NB4 (cell line): ENCODE data around the gene SRGN.

Experiments
- DNase-seq: peaks from one replicate; pipeline ENCODE4 v3.0.0; 2010; ENCODE audit warnings: low read depth
- H3K4me3 ChIP-seq: one replicate; pipeline ENCODE4 v1.5.1; 2011; ENCODE audit warnings: mild to moderate bottlenecking, low read depth, low read length, moderate library complexity
- MAX ChIP-seq: IDR thresholded peaks from 2 replicates; pipeline ENCODE4 v1.6.1; 2011; ENCODE audit warnings: low read depth, low read length
- MYC ChIP-seq: IDR thresholded peaks from 2 replicates; pipeline ENCODE4 v1.6.1; 2011; ENCODE audit warnings: low read depth, low read length
- POLR2A ChIP-seq: IDR thresholded peaks from 2 replicates; pipeline ENCODE4 v1.6.1; 2011; ENCODE audit warnings: mild to moderate bottlenecking; ENCODE audit not compliant: insufficient read length; ENCODE audit errors: extremely low read depth
- TF ChIP-seq, protein P1 (sequence below): IDR thresholded peaks from one replicate; pipeline ENCODE4 v1.5.1; 2012; ENCODE audit warnings: low read depth, low read length

The SRGN gene

GRCh38 chr10:69070951-69071350, 17.0 kb upstream of the SRGN start:
- no peak for DNase-seq
- H3K4me3 ChIP-seq, result no peak overlapping the region
- no peak for TF ChIP-seq POLR2A
- TF ChIP-seq MYC, result no peak
- no peak for TF ChIP-seq MAX
- TF ChIP-seq, protein P1, sequence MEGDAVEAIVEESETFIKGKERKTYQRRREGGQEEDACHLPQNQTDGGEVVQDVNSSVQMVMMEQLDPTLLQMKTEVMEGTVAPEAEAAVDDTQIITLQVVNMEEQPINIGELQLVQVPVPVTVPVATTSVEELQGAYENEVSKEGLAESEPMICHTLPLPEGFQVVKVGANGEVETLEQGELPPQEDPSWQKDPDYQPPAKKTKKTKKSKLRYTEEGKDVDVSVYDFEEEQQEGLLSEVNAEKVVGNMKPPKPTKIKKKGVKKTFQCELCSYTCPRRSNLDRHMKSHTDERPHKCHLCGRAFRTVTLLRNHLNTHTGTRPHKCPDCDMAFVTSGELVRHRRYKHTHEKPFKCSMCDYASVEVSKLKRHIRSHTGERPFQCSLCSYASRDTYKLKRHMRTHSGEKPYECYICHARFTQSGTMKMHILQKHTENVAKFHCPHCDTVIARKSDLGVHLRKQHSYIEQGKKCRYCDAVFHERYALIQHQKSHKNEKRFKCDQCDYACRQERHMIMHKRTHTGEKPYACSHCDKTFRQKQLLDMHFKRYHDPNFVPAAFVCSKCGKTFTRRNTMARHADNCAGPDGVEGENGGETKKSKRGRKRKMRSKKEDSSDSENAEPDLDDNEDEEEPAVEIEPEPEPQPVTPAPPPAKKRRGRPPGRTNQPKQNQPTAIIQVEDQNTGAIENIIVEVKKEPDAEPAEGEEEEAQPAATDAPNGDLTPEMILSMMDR, result no peak

DNA sequence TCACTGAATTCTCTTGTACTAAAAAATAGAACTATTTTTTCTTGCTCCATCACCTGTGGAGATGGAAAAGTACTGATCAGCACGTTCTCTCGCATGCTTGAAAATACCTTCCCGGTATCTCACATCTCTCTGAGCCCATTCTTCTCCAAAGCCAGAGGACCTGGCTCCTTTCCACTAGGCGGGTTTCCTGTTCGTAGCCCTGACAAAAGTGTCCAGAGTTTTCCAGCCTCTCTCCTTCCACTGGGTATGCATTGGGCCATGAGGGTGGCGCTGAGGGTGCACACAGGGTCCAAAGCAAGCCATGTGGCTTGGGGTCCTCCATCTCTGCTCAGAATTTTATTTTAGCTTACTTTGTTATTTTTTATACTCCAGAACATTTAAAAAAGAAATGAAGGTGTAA, 16.3 kb upstream of the SRGN start:
- no peak overlapping the region for H3K4me3 ChIP-seq
- no peak for DNase-seq
- no peak for TF ChIP-seq MYC

- no peak overlapping the region for H3K4me3 ChIP-seq
- peak; percentile 99 for DNase-seq
- TF ChIP-seq MYC (peak; percentile 95), MAX (peak; percentile 95), POLR2A (no peak)
- TF ChIP-seq, protein P1, result no peak
Measured at GRCh38 chr10:69073026-69073425, 14.9 kb upstream of the SRGN start.

DNA sequence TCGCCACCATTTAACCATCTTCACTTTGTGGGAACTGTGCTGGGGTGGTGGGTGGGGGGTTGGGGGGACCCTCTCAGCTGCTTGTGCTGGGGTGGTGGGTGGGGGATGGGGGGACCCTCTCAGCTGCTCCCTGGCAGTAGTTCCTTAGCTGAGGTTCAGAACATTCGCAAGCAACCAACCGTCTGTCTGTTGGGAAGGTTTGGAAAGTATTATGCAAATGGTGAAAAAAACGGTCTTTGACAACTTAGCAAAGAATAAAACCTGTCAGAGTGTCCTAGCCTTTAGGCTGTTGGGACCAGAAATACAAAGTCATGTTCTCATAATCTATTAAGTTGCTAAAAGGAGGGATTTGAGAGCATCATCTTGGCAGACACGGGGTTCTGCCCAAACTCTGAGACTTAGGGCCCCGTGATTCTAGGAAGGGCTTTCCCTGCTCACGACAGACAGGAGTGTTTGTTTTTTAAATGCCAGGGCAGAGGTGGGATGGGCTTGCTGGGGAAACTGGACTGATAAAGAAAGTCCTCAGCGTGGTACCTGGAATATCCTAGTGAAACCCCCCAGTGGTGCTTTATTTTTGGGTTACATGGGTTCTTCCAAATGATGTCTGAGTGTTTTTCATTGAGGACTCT, 14.1 kb upstream of the SRGN start:
- H3K4me3 ChIP-seq, result peak overlapping the region; percentile 13
- TF ChIP-seq MYC (peak; percentile 22; the same call in 1 of the 2 replicates), MAX (peak; percentile 38), POLR2A (peak; percentile 32)
- TF ChIP-seq, protein P1, result no peak

GRCh38 chr10:69074532-69074931, 13.4 kb upstream of the SRGN start:
- no peak for TF ChIP-seq MYC
- TF ChIP-seq POLR2A, result no peak
- TF ChIP-seq, protein P1, result no peak
- no peak for TF ChIP-seq MAX

More for the DNA sequence above, 14.1 kb upstream of the SRGN start:
- peak; percentile 89 for DNase-seq

GRCh38 chr10:69075431-69075830, 12.5 kb upstream of the SRGN start:
- no peak overlapping the region for H3K4me3 ChIP-seq
- TF ChIP-seq POLR2A (no peak), MYC (peak; percentile 25; the same call in 1 of the 2 replicates), MAX (no peak)
- TF ChIP-seq, protein P1, result no peak
- peak; percentile 86 for DNase-seq

More at GRCh38 chr10:69074532-69074931, 13.4 kb upstream of the SRGN start:
- DNase-seq, result no peak
- H3K4me3 ChIP-seq, result no peak overlapping the region
